HG02943 (cell line): ENCODE data around the gene PPM1N.

ENCODE experiments used
- ATAC-seq: cut with Tn5 transposase; IDR thresholded peaks from one replicate; pipeline ENCODE4 v1.9.1; 2021; ENCODE audit warnings: mild to moderate bottlenecking, low read depth, moderate library complexity; ENCODE audit not compliant: unreplicated experiment

PPM1N gene

GRCh38 chr19:45498411-45499195, at the start of gene PPM1N:
PPM1N (plus strand) TSS chr19:45498443; CDS start chr19:45498473, 30 bp downstream.
- ATAC-seq, result no peak

- no peak for ATAC-seq
Measured at GRCh38 chr19:45448887-45449299, 49.4 kb upstream of the PPM1N start.

- ATAC-seq, result no peak
Measured at GRCh38 chr19:45450012-45450333, 48.3 kb upstream of the PPM1N start.

- no peak for ATAC-seq
Measured at GRCh38 chr19:45451131-45451849, 47.0 kb upstream of the PPM1N start.

GRCh38 chr19:45451850-45452387, 46.3 kb upstream of the PPM1N start:
- no peak for ATAC-seq

- no peak for ATAC-seq
Measured at GRCh38 chr19:45455707-45456499, 42.3 kb upstream of the PPM1N start.

- ATAC-seq, result no peak
Measured at GRCh38 chr19:45456500-45456815, 41.8 kb upstream of the PPM1N start.

GRCh38 chr19:45457776-45458175, 40.5 kb upstream of the PPM1N start:
- ATAC-seq, result no peak

- ATAC-seq, result no peak
Measured at GRCh38 chr19:45460807-45461347, 37.4 kb upstream of the PPM1N start.

GRCh38 chr19:45462174-45462573, 36.1 kb upstream of the PPM1N start:
- ATAC-seq, result no peak

GRCh38 chr19:45463241-45463640, 35.0 kb upstream of the PPM1N start:
- ATAC-seq, result no peak

- no peak for ATAC-seq
Measured at GRCh38 chr19:45464274-45464673, 34.0 kb upstream of the PPM1N start.

GRCh38 chr19:45464852-45465441, 33.3 kb upstream of the PPM1N start:
- ATAC-seq, result no peak

GRCh38 chr19:45467115-45467455, 31.2 kb upstream of the PPM1N start:
- ATAC-seq, result no peak

- peak; percentile 52 for ATAC-seq
Measured at GRCh38 chr19:45467456-45468158, 30.6 kb upstream of the PPM1N start, which contains the start of gene FOSB. FOSB (plus strand) TSS chr19:45467996; CDS start chr19:45468587, 591 bp downstream.

GRCh38 chr19:45468159-45468651, 30.0 kb upstream of the PPM1N start:
- ATAC-seq, result peak; percentile 1

GRCh38 chr19:45468803-45469131, 29.5 kb upstream of the PPM1N start:
- ATAC-seq, result peak; percentile 16

- ATAC-seq, result peak; percentile 53
Measured at GRCh38 chr19:45469132-45469944, 28.9 kb upstream of the PPM1N start.
